ENCODE results near the gene CRPPA. TPM values are rescaled to one million over a fixed set of nuclear protein-coding genes. Genes with fewer than 3 reads are reported as not detected.
"Not testable (repeated sequence)": the region's sequence is repeated elsewhere in the genome, so short reads cannot be mapped to it uniquely, and the experiment has no call there.

CRPPA gene
- total RNA-seq, 2 experiments from 2014 or later, result 1.4 to 1.6 TPM

DNA sequence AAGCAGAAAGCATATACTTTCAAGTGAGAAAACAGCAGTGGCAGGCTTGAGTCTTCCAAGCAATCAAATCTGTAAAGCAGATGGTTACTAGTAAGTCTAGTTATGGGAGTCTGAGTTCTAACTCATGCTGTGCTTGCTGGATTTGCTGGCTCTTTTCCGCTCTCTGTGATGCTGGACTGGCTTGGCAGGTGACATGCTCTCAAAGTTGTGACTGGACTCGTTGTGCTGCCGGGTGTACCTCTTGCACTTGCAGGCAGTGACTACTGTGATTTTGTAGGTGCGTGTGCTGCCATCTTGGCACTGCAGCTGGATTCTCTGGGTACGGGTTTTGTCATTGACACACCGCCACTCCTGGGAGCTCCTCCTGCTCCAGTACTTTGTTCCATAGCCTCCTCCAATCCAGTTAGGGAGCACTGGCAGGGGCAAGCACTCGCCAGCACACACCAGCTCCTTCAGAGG is 41.1 kb upstream of the CRPPA start:
- Mint-ChIP-seq H3K36me3 (ENCODE audit: low read depth) (no peaks in the 10 kb centered on the region), H3K27me3 (peaks cover 12% of the 10 kb centered on the region), H3K9me3 (no peaks in the 10 kb centered on the region), H3K4me3 (no peak overlapping the region), H3K4me1 (ENCODE audit: low read depth) (peaks cover 2% of the 10 kb centered on the region), H3K27ac (no peak overlapping the region)
- DNase-seq (no peak), ATAC-seq (no peak)
- POLR2A ChIA-PET, result no interaction called here
- CTCF ChIA-PET, result interaction anchor here (2.6 kb wide), 1 partner anchor 102 kb away, joined by 7 read pairs; no protein-coding TSS in a partner anchor
- TF ChIP-seq, protein P1, sequence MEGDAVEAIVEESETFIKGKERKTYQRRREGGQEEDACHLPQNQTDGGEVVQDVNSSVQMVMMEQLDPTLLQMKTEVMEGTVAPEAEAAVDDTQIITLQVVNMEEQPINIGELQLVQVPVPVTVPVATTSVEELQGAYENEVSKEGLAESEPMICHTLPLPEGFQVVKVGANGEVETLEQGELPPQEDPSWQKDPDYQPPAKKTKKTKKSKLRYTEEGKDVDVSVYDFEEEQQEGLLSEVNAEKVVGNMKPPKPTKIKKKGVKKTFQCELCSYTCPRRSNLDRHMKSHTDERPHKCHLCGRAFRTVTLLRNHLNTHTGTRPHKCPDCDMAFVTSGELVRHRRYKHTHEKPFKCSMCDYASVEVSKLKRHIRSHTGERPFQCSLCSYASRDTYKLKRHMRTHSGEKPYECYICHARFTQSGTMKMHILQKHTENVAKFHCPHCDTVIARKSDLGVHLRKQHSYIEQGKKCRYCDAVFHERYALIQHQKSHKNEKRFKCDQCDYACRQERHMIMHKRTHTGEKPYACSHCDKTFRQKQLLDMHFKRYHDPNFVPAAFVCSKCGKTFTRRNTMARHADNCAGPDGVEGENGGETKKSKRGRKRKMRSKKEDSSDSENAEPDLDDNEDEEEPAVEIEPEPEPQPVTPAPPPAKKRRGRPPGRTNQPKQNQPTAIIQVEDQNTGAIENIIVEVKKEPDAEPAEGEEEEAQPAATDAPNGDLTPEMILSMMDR (IDR thresholded peaks at IDR 0.05), result no peak
- intact Hi-C loops (cut with micrococcal nuclease), result no loop called here

DNA sequence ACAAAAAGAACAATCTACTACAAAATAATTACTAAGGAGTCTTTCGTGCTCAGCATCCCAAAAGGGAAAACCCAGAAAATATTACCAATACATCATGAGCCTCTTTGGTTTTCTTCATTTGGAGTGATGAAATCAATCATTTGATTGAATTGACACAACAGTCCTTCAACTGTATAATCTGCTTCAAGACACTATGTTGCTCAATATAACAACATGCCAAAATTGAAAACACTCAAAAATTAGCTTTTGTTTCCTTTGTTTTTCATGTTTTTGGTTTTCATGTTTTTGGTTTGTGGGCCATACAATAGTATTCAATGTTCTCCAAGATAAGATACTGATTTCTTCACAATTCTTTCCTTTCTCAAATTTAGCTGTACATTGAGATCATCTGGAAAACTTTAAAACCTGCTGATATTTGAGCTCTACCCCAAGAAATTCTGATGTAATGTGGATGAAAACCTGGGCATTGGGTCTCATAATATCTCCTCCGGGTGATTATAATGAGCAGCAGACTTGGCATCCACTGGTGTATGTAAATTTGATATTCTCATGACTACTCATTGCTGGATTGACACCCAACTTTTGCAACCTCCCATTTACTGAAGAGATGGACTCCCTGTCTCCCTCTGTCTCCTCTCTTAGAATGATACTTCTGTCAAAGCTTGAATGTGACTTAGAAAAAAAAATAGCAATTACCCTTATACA is 39.6 kb upstream of the CRPPA start:
- no peak overlapping the region for H3K27ac Mint-ChIP-seq
- intact Hi-C loops (cut with micrococcal nuclease), result no loop called here
- H3K4me3 Mint-ChIP-seq, result no peak overlapping the region
- peaks cover 2% of the 10 kb centered on the region for H3K4me1 Mint-ChIP-seq (ENCODE audit: low read depth)
- no peak for DNase-seq
- H3K27me3 Mint-ChIP-seq, result peaks cover 12% of the 10 kb centered on the region
- H3K9me3 Mint-ChIP-seq, result no peaks in the 10 kb centered on the region
- no peaks in the 10 kb centered on the region for H3K36me3 Mint-ChIP-seq (ENCODE audit: low read depth)
- CTCF ChIA-PET, result interaction anchor here (0.6 kb wide), 1 partner anchor 1454 kb away, joined by 3 read pairs; no protein-coding TSS in a partner anchor
- TF ChIP-seq, protein P1 (IDR thresholded peaks at IDR 0.05), result no peak
- ATAC-seq, result no peak
- POLR2A ChIA-PET, result no interaction called here

DNA sequence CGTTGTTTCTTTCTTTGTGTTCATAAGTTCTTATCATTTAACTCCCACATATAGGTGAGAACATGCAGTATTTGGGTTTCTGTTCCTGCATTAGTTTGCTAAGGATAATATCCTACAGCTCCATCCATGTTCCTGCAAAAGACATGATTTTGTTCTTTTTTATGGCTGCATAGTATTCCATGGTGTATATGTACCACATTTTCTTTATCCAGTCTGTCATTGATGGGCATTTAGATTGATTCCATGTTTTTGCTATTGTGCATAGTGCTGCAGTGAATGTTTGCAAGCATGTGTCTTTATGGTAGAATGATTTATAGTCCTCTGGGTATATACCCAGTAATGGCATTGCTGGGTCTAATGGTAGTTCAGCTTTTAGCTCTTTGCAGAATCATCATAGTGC is 35.0 kb upstream of the CRPPA start:
- H3K4me3 Mint-ChIP-seq; ATAC-seq; intact Hi-C loops (cut with micrococcal nuclease); POLR2A ChIA-PET; CTCF ChIA-PET; H3K36me3 Mint-ChIP-seq (ENCODE audit: low read depth); H3K27ac Mint-ChIP-seq; H3K9me3 Mint-ChIP-seq; H3K4me1 Mint-ChIP-seq (ENCODE audit: low read depth); DNase-seq; H3K27me3 Mint-ChIP-seq: not testable (repeated sequence)

DNA sequence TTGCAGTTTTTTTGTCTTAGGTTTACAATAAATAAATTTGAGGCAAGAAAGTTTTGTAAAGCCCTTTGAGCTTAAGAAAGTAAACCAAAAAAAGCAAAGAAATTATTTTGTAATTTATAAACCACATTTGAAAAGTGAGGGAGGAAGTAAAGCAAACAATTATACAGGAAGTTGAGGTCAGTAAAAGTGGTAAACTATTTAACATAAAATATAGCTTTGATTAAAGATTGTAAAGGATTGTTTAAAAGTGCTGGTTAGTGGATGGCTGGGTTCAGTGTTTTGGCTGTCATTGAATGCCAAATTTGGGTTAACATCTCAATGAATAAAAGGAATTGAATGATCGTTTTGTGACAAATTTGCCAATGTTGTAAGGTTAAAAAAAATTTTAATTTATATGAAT is 34.3 kb upstream of the CRPPA start:
- ChIA-PET POLR2A (no interaction called here), CTCF (no interaction called here)
- Mint-ChIP-seq H3K4me1 (ENCODE audit: low read depth) (peaks cover 8% of the 10 kb centered on the region), H3K36me3 (ENCODE audit: low read depth) (no peaks in the 10 kb centered on the region), H3K27ac (no peak overlapping the region), H3K4me3 (no peak overlapping the region), H3K27me3 (no peaks in the 10 kb centered on the region), H3K9me3 (no peaks in the 10 kb centered on the region)
- no peak for ATAC-seq
- DNase-seq, result no peak
- intact Hi-C loops (cut with micrococcal nuclease), result no loop called here
- TF ChIP-seq, protein P1 (IDR thresholded peaks at IDR 0.05), result no peak

DNA sequence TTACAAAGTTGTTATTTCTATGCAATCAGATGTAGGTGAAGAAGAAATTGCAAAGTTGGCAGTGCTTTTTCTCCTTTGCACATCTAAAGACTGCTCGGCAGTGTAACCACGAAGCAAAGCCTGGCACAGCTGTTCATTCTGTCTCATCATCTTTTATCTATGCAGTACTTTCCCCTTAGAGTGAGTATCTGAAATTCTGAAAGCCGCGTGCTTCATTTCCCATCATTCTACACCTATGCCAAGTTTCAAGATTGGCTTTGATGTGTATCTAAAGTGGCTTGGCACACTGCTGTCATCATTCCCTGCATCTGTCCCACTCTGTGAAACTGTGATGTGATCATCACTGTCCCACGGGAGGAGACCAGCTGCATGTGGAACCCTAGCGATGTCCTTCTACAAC is 29.0 kb upstream of the CRPPA start:
- TF ChIP-seq, protein P1 (IDR thresholded peaks at IDR 0.05), result no peak
- H3K4me3 Mint-ChIP-seq, result no peak overlapping the region
- DNase-seq, result no peak
- H3K36me3 Mint-ChIP-seq (ENCODE audit: low read depth), result no peaks in the 10 kb centered on the region
- ChIA-PET CTCF (no interaction called here), POLR2A (interaction anchor here (1.1 kb wide), 1 partner anchor 17 kb away, joined by 3 read pairs; no protein-coding TSS in a partner anchor)
- intact Hi-C loops (cut with micrococcal nuclease), result no loop called here
- H3K9me3 Mint-ChIP-seq, result no peaks in the 10 kb centered on the region
- H3K27me3 Mint-ChIP-seq, result no peaks in the 10 kb centered on the region
- ATAC-seq, result no peak
- no peak overlapping the region for H3K27ac Mint-ChIP-seq
- H3K4me1 Mint-ChIP-seq (ENCODE audit: low read depth), result peaks cover 2% of the 10 kb centered on the region

Measured in activated CD8-positive, alpha-beta T cell treated with anti-CD3 and anti-CD28 coated beads for 36 hours (primary cell).